HepG2 (cell line): ENCODE data around the gene CLEC19A. TPM values are rescaled to one million over a fixed set of nuclear protein-coding genes. Genes with fewer than 3 reads are reported as not detected.
A peak's percentile ranks its signal among the peaks of the same experiment; 100 is the strongest.

Source experiments
- ATAC-seq: fragments of 200-7000 bp; cut with Tn5 transposase; 3 replicates; pipeline ENCODE4 v1.9.1; 2020; ENCODE audit warnings: mild to moderate bottlenecking, moderate library complexity
- BruUV-seq: library from RNA; stranded (reverse); fragments of 400-500 nt; replicated peaks from 2 replicates; lab custom pipeline; 2021; lab: Mats Ljungman, UMichigan
- CTCF ChIA-PET: fragments of 300-600 bp; formaldehyde crosslinking; extraction: SDS; loops from one replicate; lab custom pipeline; 2021; ENCODE audit warnings: low total read pairs, inconsistent platforms, low intra/inter-chr PET ratio; lab: Yijun Ruan, JAX
- POLR2A ChIA-PET: fragments of 350-600 bp; sonication (Branson Sonifier 250); formaldehyde crosslinking; loops from one replicate; lab custom pipeline; 2020; ENCODE audit warnings: antibody characterized with exemption, inconsistent platforms; lab: Yijun Ruan, JAX
- DNase-seq: peaks from one replicate; pipeline ENCODE4 v3.0.0-alpha.2; 2015; ENCODE audit warnings: low spot score
- FAIRE-seq: peaks from 3 replicates; lab custom pipeline; 2011; peaks lifted over from hg19 to GRCh38; lab: Jason Lieb, UNC
- H2AFZ ChIP-seq: one replicate; pipeline ENCODE4 v1.6.1; 2011; ENCODE audit warnings: low read length, inconsistent platforms
- H3K27ac ChIP-seq: fragments of 300-600 bp; 3 replicates; pipeline ENCODE4 v1.8.0; 2011; ENCODE audit warnings: mixed run types, mild to moderate bottlenecking, mixed read lengths, low read length, inconsistent platforms; ENCODE audit not compliant: insufficient read depth; ENCODE audit errors: extremely low read length
- H3K27me3 ChIP-seq, 2 experiments: fragments of 200-600 bp in 1 of 2; 2 replicates in 1 of 2; 3 replicates in 1 of 2; pipeline versions ENCODE4 v1.6.0 to v1.8.0; 2011; ENCODE audit warnings: low read length in 2 of 2, mild to moderate bottlenecking in 2 of 2, moderate library complexity in 2 of 2, inconsistent platforms in 1 of 2; ENCODE audit not compliant: insufficient read depth in 2 of 2, control insufficient read depth in 1 of 2
- H3K36me3 ChIP-seq, 2 experiments: fragments of 200-600 bp in 1 of 2; replicated peaks in 1 of 2; 2 replicates in 1 of 2; 3 replicates in 1 of 2; pipeline versions ENCODE4 v1.5.1 to v1.8.0; 2011; ENCODE audit warnings: low read length in 2 of 2, inconsistent platforms in 1 of 2; ENCODE audit not compliant: insufficient read depth in 2 of 2, control insufficient read depth in 1 of 2
- H3K4me1 ChIP-seq: 2 replicates; pipeline ENCODE4 v1.5.1; 2012; ENCODE audit warnings: low read length, inconsistent platforms; ENCODE audit not compliant: insufficient read depth
- H3K4me2 ChIP-seq: 2 replicates; pipeline ENCODE4 v1.6.0; 2011; ENCODE audit warnings: low read depth, low read length, inconsistent platforms
- H3K4me3 ChIP-seq, 3 experiments: fragments of 200-600 bp in 1 of 3; sonication (generic), shearing (Covaris generic) in 1 of 3; replicated peaks in 1 of 3; 2 replicates each; pipeline ENCODE4 v1.5.1; 2011 to 2016; ENCODE audit warnings: low read length in 3 of 3, inconsistent platforms in 2 of 3, low read depth in 2 of 3, mild to moderate bottlenecking in 2 of 3, control low read depth in 1 of 3, mixed read lengths in 1 of 3; ENCODE audit not compliant: insufficient read depth in 1 of 3
- H3K79me2 ChIP-seq: one replicate; pipeline ENCODE4 v1.6.1; 2011; ENCODE audit warnings: low read length, inconsistent platforms; ENCODE audit not compliant: insufficient read depth
- H3K9ac ChIP-seq: 2 replicates; pipeline ENCODE4 v1.6.0; 2011; ENCODE audit warnings: mild to moderate bottlenecking, low read depth, low read length, inconsistent platforms; ENCODE audit not compliant: insufficient read depth
- H3K9me3 ChIP-seq: 2 replicates; pipeline ENCODE4 v1.5.1; 2012; ENCODE audit warnings: mild to moderate bottlenecking, low read length
- H4K20me1 ChIP-seq: 2 replicates; pipeline ENCODE4 v1.6.0; 2011; ENCODE audit warnings: inconsistent platforms, mild to moderate bottlenecking, low read length, moderate library complexity; ENCODE audit not compliant: insufficient read depth
- DR1 ChIP-seq: sonication (generic); formaldehyde crosslinking; IDR thresholded peaks from 2 replicates; pipeline ENCODE4 v1.8.0; 2021; ENCODE audit warnings: mild to moderate bottlenecking, missing genetic modification reagents, inconsistent platforms
- NCOA1 ChIP-seq: sonication (generic); formaldehyde crosslinking; IDR thresholded peaks from 2 replicates; pipeline ENCODE4 v1.9.0; 2021; ENCODE audit warnings: missing genetic modification reagents
- PCBP1 ChIP-seq: fragments of 200-400 bp; formaldehyde crosslinking; IDR thresholded peaks from 2 replicates; pipeline ENCODE4 v1.6.1; 2017; ENCODE audit warnings: mild to moderate bottlenecking, low read depth, low read length, borderline replicate concordance
- SP140L ChIP-seq: sonication (generic); formaldehyde crosslinking; IDR thresholded peaks from 2 replicates; pipeline ENCODE4 v1.4.0; 2020; ENCODE audit warnings: missing genetic modification reagents, borderline replicate concordance
- ZEB1 ChIP-seq: IDR thresholded peaks from 2 replicates; pipeline ENCODE4 v1.6.1; 2012; ENCODE audit warnings: mild to moderate bottlenecking, low read depth, inconsistent platforms; ENCODE audit not compliant: insufficient replicate concordance
- ZNF441 ChIP-seq: sonication (generic); formaldehyde crosslinking; IDR thresholded peaks from 2 replicates; pipeline ENCODE4 v1.7.0; 2021; ENCODE audit warnings: missing genetic modification reagents, borderline replicate concordance
- WGBS: methylation state at CpG from one replicate; pipeline ENCODE4 v1.1.6; 2017; ENCODE audit warnings: low lambda C conversion rate; 5-methylcytosine and 5-hydroxymethylcytosine counted together
- in situ Hi-C: cut with HindIII; loops from 2 replicates; pipeline ENCODE4 v1.10.0; 2017; ENCODE audit warnings: low pct_unique_long_range_greater_than_20kb; ENCODE audit not compliant: extremely low pct_ligation_motif_present
- intact Hi-C: fragments of 100-400 bp; cut with micrococcal nuclease; formaldehyde crosslinking; loops from one replicate; pipeline ENCODE4 v1.10.0; 2022; ENCODE audit not compliant: unreplicated experiment
- polyA plus RNA-seq, 8 experiments: library from polyadenylated mRNA; depleted of rRNA in 3 of 8; stranded (reverse) in 7 of 8; unstranded in 1 of 8; fragments of >200 nt; fragmentation: Illumina TruSeq in 4 of 8; extraction: Trizol in 4 of 8; gene quantifications; 2 replicates each; pipeline versions ENCODE4 v1.2.1 to v1.2.3, GENCODE V29; 2011 to 2016; ENCODE audit warnings: low read depth in 4 of 8, missing spikeins in 1 of 8, mixed read lengths in 1 of 8; ENCODE audit not compliant: insufficient read depth in 1 of 8
- total RNA-seq, 5 experiments: library from RNA; depleted of rRNA; stranded (reverse); fragments of >200 nt; fragmentation: Illumina TruSeq; extraction: Trizol; gene quantifications; 2 replicates each; pipeline ENCODE4 v1.2.3, GENCODE V29; 2016; ENCODE audit warnings: low read depth in 1 of 5
- TF ChIP-seq, protein P1 (sequence below): sonication (generic); formaldehyde crosslinking; IDR thresholded peaks from 2 replicates; pipeline ENCODE4 v1.4.0; 2020; ENCODE audit warnings: missing genetic modification reagents, borderline replicate concordance
- TF ChIP-seq, protein P2 (sequence below): sonication (generic); formaldehyde crosslinking; IDR thresholded peaks from 2 replicates; pipeline ENCODE4 v1.5.1; 2020; ENCODE audit warnings: missing genetic modification reagents, mild to moderate bottlenecking, borderline replicate concordance
- TF ChIP-seq, protein P3 (sequence below): sonication (generic); formaldehyde crosslinking; IDR thresholded peaks from 2 replicates; pipeline ENCODE4 v1.4.0; 2020; ENCODE audit warnings: missing genetic modification reagents
- TF ChIP-seq, protein P4 (sequence below): sonication (generic); formaldehyde crosslinking; IDR thresholded peaks from 2 replicates; pipeline ENCODE4 v1.4.0; 2020; ENCODE audit warnings: missing genetic modification reagents

The CLEC19A gene
- total and polyA plus RNA-seq, 2 of the 13 experiments (the other 11 are each of a cell fraction or from before 2014, with no cell fraction given), result not detected

DNA sequence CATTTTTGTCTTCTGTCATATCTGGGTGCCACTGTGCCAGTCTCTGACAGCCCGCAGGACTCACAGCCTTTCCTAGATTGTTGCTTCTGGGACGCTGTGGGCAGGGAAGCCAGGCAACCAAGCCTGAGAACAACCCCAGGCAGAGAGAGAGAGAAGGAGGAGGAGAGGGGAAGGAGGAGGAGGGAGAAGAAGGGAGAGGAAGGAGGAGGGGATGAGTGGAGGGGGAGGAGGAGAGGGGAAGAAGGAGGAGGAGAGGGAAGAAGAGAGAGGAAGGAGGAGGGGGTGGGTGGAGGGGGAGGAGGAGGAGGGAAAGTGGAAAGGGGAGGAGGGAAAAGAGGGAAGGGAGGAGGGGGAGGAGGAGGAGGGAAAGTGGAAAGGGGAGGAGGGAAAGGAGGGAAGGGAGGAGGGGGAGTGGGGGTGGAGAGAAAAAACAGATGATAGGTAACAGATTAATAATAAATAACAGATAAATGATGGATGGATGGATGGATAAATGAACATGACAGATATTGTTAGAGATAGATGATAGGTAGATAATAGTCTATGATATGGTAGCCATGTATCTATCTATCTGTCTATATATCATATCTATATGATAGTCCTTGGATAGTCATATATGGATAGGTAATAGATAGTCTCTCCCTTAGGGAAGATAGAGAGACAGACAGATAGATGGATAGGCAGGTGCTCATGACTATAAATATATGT, 29.3 kb downstream of the CLEC19A start:
- Histone ChIP-seq H3K79me2 (no peaks in the 10 kb centered on the region), H3K27me3 (peaks cover 2 to 5% of the 10 kb centered on the region in 2 experiments; a peak in 1 of 5 replicates), H4K20me1 (no peaks in the 10 kb centered on the region), H3K9ac (no peak overlapping the region), H2AFZ (no peak overlapping the region), H3K4me3 (no peak overlapping the region), H3K36me3 (no peaks in the 10 kb centered on the region), H3K27ac (no peak overlapping the region), H3K4me2 (no peak overlapping the region), H3K4me1 (no peaks in the 10 kb centered on the region), H3K9me3 (no peaks in the 10 kb centered on the region)
- in situ Hi-C loops, result no loop called here
- POLR2A ChIA-PET, result no interaction called here
- intact Hi-C loops, result no loop called here
- WGBS, result 17% methylated on average over 2 of the region's 2 CpGs
- FAIRE-seq (no peak), DNase-seq (no peak), ATAC-seq (no peak)
- BruUV-seq, result no TSS peak
- CTCF ChIA-PET, result no interaction called here
- no peak for TF ChIP-seq SP140L (CRISPR knock-in tag)
- no peak for TF ChIP-seq ZEB1
- TF ChIP-seq, protein P1, sequence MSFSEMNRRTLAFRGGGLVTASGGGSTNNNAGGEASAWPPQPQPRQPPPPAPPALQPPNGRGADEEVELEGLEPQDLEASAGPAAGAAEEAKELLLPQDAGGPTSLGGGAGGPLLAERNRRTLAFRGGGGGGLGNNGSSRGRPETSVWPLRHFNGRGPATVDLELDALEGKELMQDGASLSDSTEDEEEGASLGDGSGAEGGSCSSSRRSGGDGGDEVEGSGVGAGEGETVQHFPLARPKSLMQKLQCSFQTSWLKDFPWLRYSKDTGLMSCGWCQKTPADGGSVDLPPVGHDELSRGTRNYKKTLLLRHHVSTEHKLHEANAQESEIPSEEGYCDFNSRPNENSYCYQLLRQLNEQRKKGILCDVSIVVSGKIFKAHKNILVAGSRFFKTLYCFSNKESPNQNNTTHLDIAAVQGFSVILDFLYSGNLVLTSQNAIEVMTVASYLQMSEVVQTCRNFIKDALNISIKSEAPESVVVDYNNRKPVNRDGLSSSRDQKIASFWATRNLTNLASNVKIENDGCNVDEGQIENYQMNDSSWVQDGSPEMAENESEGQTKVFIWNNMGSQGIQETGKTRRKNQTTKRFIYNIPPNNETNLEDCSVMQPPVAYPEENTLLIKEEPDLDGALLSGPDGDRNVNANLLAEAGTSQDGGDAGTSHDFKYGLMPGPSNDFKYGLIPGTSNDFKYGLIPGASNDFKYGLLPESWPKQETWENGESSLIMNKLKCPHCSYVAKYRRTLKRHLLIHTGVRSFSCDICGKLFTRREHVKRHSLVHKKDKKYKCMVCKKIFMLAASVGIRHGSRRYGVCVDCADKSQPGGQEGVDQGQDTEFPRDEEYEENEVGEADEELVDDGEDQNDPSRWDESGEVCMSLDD, result no peak
- TF ChIP-seq DR1 (CRISPR knock-in tag), result no peak
- TF ChIP-seq NCOA1 (CRISPR knock-in tag), result no peak
- TF ChIP-seq, protein P2, sequence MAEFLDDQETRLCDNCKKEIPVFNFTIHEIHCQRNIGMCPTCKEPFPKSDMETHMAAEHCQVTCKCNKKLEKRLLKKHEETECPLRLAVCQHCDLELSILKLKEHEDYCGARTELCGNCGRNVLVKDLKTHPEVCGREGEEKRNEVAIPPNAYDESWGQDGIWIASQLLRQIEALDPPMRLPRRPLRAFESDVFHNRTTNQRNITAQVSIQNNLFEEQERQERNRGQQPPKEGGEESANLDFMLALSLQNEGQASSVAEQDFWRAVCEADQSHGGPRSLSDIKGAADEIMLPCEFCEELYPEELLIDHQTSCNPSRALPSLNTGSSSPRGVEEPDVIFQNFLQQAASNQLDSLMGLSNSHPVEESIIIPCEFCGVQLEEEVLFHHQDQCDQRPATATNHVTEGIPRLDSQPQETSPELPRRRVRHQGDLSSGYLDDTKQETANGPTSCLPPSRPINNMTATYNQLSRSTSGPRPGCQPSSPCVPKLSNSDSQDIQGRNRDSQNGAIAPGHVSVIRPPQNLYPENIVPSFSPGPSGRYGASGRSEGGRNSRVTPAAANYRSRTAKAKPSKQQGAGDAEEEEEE, result no peak
- TF ChIP-seq PCBP1, result peak; percentile 79; the same call in 1 of the 2 replicates
- TF ChIP-seq ZNF441 (CRISPR knock-in tag), result no peak
- TF ChIP-seq, protein P3, sequence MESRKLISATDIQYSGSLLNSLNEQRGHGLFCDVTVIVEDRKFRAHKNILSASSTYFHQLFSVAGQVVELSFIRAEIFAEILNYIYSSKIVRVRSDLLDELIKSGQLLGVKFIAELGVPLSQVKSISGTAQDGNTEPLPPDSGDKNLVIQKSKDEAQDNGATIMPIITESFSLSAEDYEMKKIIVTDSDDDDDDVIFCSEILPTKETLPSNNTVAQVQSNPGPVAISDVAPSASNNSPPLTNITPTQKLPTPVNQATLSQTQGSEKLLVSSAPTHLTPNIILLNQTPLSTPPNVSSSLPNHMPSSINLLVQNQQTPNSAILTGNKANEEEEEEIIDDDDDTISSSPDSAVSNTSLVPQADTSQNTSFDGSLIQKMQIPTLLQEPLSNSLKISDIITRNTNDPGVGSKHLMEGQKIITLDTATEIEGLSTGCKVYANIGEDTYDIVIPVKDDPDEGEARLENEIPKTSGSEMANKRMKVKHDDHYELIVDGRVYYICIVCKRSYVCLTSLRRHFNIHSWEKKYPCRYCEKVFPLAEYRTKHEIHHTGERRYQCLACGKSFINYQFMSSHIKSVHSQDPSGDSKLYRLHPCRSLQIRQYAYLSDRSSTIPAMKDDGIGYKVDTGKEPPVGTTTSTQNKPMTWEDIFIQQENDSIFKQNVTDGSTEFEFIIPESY (CRISPR knock-in tag), result no peak
- TF ChIP-seq, protein P4, sequence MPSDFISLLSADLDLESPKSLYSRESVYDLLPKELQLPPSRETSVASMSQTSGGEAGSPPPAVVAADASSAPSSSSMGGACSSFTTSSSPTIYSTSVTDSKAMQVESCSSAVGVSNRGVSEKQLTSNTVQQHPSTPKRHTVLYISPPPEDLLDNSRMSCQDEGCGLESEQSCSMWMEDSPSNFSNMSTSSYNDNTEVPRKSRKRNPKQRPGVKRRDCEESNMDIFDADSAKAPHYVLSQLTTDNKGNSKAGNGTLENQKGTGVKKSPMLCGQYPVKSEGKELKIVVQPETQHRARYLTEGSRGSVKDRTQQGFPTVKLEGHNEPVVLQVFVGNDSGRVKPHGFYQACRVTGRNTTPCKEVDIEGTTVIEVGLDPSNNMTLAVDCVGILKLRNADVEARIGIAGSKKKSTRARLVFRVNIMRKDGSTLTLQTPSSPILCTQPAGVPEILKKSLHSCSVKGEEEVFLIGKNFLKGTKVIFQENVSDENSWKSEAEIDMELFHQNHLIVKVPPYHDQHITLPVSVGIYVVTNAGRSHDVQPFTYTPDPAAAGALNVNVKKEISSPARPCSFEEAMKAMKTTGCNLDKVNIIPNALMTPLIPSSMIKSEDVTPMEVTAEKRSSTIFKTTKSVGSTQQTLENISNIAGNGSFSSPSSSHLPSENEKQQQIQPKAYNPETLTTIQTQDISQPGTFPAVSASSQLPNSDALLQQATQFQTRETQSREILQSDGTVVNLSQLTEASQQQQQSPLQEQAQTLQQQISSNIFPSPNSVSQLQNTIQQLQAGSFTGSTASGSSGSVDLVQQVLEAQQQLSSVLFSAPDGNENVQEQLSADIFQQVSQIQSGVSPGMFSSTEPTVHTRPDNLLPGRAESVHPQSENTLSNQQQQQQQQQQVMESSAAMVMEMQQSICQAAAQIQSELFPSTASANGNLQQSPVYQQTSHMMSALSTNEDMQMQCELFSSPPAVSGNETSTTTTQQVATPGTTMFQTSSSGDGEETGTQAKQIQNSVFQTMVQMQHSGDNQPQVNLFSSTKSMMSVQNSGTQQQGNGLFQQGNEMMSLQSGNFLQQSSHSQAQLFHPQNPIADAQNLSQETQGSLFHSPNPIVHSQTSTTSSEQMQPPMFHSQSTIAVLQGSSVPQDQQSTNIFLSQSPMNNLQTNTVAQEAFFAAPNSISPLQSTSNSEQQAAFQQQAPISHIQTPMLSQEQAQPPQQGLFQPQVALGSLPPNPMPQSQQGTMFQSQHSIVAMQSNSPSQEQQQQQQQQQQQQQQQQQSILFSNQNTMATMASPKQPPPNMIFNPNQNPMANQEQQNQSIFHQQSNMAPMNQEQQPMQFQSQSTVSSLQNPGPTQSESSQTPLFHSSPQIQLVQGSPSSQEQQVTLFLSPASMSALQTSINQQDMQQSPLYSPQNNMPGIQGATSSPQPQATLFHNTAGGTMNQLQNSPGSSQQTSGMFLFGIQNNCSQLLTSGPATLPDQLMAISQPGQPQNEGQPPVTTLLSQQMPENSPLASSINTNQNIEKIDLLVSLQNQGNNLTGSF, result no peak
